NCI-H146 treated with DMSO at 0.1 percent for 48 hours (cell line): ENCODE data around the gene TVP23B.
"Not testable (repeated sequence)": the region's sequence is repeated elsewhere in the genome, so short reads cannot be mapped to it uniquely, and the experiment has no call there.

Experiments
- DNase-seq: peaks from one replicate; lab custom pipeline; 2025; ENCODE audit not compliant: unreplicated experiment; lab: John Stamatoyannopoulos, UW

Gene TVP23B

DNA sequence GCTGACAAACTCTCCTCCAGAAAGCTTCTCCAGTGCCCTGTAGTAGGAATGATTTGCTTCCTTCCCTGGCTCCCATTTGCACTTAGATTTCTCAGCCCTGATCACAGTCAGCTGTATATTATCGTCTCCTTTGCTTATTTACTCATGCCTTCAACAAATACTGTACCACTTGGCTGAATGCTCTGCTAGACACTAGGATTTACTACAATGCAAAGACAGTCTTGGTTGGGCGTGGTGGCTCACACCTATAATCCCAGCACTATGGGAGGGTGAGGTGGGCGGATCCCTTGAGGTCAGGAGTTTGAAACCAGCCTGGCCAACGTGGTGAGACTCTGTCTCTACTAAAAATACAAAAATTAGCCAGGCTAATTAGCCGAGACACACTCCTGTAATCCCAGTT, 5.9 kb downstream of the TVP23B start:
- not testable (repeated sequence) for DNase-seq

DNA sequence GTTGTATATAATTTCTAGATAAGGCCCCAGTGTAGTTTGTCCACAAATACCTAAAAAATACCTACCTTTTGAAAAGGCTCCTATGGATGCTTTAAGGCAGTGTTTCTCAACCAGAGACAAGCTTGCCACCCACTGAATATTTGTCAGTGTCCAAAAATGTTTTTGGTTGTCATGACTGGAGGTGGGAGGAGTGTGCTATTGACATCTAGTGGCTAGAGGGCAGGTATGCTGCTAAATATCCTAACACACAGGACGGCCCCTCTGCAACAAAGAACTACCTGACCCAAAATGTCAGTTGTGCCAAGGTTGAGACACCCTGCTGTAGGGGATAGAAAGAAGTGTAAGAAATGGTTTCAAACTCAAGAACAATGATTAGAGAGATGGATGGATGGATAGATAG, 10.4 kb downstream of the TVP23B start:
- DNase-seq: not testable (repeated sequence)

DNA sequence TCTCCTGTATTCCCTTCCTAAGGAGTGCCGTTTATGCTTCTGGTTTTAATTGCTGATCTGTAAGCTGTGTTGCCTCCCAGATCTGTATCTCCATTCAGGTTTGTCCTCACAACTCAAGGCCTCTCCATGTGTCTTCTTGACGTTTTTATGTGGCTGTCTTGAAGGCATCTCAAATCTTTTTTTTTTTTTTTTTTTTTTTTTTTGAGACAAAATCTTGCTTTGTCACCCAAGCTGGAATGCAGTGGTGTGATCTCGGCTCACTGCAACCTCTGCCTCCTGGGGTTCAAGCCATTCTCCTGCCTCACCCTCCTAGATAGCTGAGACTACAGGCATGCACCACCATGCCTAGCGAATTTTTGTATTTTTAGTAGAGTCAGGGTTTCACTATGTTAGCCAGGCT, 13.9 kb downstream of the TVP23B start:
- not testable (repeated sequence) for DNase-seq

DNA sequence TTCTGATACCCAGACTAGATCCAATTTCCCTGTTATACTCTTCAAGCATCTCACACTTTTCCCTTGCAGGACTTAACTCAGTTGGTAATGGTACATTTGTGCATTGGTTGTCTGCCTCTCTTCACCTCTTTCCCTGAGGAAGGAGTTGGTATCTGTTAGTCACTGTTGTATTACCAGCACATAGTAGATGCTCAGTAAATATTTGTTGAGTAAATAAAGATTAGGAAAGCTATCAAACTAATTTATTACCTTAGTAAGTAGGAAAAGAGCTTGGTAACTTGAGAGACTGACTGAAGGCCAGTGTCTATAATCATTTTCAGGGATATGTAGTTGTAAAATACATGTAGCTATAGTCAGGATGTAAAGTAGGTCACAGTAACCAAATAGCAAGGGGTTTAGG, 15.9 kb downstream of the TVP23B start:
- DNase-seq: not testable (repeated sequence)

DNA sequence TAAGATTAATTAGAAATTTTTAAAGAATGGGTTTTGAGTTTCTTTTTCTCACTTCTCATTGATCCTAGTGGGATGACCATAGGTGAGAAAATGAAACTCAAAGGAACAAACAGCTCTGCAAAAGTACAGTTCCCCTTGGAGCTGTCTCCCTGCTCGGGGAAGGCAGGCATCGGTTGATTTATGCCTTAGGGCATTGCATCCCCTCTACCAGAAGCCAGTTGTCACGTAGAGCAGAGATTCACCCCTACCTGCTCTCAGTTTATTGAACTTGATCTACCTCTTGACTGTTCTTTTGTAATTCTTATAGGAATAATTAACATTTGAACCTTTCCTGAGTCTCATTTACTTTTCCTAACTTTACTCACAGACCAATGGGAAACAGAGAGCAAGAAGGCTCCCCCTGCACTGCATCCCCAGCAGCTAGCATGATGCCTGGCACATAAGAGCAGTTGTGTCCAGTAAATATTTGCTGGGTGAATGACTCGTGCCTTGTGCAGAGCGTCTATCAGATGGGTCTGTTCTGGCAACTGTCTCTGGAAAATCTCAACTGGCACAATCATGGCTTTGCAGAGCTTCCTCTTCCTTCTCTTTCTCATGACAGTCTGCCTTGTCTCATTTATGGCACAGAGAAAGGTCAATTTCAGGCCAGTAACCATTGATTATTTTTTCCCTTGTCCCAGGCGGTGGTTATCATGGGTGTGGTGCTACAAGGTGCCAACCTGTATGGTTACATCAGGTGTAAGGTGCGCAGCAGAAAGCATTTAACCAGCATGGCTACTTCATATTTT, 22.7 kb downstream of the TVP23B start:
- DNase-seq: not testable (repeated sequence)

DNA sequence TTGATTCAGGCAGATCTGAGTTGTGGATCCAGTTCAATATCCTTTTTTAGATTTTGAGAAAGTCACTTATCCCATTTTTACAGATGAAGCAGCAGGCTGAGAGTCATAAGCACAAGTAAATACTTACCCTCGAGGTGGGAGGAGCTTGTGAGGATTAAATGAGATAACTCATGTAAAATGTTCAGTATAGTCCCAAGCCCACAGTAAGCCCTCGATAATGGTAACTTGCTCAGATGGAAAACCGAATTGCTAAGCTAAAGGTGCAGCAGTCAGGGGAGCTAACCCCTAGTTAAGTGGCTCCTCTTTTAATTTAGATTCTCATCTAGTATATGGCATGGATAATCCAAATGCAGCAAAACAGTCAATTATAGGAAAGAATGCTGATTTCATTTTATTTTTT, 34.9 kb downstream of the TVP23B start:
- not testable (repeated sequence) for DNase-seq

DNA sequence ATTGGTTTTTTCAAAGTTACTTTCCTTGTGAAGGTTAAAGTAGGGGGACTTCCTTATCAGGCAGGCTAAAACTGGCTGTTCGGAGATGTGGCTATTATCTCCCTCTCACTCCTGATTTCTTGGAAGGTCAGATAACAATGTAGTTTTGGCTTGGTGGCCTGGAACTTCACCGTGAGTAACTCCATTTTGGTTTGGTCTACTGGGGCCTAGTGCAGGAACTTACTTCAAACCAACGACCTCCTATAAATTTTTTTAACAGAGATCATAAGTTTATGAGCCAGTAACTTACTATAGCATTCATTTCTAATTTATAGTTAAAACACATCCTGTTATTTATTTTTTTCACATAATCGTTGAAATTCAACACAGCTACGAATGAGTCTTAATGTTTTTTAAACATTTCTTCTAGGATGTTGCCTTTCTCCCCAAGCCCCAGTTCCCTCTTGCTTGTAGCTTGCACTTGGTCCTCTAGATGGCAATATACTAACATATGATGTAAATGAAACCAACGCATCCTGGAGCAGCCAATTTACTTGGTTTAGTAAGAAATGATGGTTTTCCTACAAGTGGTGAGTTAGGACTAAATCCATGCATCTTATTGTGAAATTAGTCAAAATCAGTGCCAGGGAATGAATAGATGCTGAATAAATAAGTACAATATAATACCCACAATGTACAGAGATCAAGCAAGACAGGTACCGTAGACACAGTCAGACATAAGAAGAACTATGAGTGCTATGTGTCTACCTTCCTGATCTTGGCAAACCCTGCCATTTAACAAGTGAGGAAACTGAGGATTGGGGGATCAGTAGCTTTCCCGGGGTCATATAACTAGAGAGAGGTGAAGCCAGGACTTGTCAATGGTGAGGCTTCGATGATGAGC, 35.7 kb downstream of the TVP23B start:
- DNase-seq: peak; percentile 18

DNA sequence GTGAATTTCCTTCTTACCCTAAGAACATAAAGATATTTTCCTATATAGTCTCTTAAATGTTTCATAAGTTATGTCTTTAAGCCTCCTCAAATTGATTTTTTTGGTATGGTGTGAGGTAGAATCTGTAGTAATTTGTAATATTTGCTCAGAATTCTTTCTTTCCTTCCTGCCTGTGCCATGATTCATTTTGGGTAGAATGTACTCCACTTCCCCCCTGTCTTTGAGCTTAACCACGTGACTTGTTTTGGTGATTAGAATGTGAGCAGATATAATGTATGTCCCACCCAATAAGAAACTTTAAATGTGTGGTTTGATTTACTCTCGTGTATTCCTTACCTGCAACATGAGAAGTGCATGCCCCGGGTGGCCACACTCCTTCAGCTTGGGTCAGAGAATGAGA, 40.4 kb downstream of the TVP23B start:
- DNase-seq: not testable (repeated sequence)

DNA sequence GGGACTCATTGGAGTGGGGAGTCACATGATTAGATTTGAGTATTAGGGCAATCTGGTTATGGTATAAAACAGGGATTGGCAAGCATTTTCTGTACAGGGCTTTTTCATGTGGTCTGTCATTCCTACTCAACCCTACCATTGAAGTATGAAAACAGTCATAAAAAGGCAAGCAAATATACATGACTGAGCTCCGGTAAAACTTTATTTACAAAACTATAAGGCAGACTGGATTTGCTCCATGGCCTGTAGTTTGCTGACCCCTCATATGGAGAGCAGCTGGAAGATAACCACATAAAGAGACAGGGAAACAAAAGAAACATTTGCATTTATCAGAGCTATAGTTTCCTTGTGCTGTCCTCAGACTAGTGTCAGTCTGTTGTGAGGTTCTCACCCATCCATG, 46.6 kb downstream of the TVP23B start:
- not testable (repeated sequence) for DNase-seq

DNA sequence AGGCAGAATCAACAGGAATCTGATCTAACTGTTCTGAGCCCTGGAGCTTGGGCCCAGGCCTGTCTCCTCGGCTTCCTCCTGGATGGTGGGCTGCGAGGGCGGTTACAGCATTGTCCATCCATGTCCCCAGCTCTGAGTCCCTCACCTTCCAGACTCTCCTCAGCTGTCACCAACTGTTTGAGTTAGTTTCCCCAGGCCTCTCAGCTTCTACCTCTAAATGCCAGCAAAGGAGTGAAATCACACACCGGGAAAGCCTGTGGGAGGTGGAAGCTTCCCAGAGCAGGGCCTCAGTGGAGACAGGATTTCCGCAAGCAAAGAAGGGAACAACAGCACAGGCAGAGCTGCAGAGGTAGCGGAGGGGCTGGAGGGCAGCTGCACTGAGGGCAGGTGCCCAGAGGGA, 67.5 kb downstream of the TVP23B start:
- no peak for DNase-seq

DNA sequence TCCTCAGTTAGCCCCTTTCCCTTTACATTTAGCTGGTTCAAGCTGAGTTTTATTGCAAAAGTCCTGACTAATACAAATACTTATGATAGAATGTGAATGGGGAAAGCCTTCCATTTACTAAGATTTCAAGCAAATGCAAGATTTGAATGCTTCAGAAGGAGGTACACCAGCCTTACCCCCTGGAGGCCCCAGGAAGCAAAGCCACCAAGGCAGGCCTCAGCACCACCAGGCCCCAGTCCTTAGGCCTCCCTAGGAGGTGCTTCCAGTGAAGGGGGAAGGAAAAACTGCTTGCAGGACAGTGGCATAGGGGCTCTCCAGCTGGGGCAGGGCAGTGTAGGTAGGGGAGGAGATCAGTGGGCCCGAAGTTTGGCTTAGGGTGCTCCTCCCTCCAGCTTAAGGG, 69.7 kb downstream of the TVP23B start:
- no peak for DNase-seq

DNA sequence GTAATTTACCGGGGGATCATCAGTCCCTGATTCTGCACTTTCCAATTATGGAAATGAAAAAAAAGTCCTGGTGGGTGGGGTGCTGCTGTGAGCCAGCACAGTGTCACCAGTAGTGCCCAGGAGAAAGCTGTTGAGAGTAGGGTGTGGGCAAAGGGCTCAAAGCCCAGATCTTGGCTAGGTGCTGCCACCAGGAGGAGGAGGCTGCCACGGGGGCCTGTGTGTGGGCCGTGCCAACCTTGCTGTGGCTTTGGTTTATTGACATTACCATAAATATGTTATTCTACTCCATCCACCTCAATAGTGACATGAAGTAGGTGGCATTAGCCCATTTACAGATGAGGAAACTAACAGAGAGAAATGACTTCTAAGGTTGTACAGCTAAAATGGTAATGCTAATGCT, 70.2 kb downstream of the TVP23B start:
- DNase-seq: no peak

DNA sequence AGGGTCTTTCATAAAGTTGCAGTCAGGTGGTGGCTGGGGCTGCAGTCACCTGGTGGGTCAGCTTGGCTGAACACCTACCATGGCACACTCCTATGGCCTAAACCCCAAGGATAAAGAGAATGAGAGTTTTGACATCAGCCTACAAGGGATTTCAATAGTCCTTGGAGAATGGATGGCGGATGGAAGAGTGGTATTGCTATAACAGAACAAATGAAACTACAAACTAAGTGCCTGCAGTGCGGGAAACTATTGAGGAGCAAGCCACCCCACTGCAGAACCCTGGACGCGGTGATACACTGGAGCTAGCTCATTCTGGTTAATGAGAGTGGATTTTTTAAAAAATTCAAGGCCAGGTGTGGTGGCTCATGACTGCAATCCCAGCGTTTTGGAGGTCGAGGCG, 74.0 kb downstream of the TVP23B start:
- no peak for DNase-seq

DNA sequence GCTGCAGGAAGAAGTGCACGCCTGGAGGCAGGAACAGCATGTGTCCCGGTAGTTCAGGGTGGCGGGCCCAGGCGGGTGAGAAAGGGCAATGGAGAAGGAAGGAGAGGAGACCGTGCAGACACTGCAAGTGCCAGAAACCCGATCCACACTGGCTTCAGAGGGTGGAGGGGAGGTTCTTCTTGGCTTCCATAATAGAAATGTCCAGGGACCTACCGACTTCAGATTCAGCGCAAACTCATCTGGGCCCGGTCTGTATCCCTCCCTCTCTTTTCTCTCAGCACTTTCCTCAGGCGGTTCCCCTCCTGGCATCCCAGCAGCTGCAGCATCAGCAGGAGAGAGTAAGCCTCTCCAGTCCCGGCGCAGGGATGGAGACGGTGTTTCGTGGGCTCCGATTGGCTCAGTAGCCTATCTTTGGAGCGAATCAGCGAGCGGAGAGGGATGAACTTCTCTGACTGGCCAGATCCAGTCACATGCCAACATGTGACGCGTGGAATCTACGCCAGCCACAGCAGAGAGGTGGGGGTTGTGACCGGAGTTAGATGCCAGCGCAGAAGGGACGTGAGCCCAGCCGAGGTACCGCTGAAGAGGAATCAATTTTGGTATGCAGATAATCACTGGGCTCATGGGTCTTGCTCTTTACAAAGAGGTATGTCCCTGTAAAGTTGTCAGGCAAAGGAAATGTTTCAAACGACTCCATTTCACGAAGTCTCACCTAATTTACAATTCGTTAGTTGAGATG, 75.0 kb downstream of the TVP23B start:
- peak; percentile 91 for DNase-seq
